ENCODE measurements around the gene JADE1.

GRCh38 chr4:128853741-128854140 lies 44.2 kb downstream of the JADE1 start:
- TF ChIP-seq ZNF687 (CRISPR knock-in tag; IDR thresholded peaks at IDR 0.05) (no peak), HOXA7 (CRISPR knock-in tag; IDR thresholded peaks at IDR 0.05) (no peak), PTBP1 (IDR thresholded peaks at IDR 0.05; ENCODE audit: low read depth, low read length, poor library complexity, severe bottlenecking) (no peak), RBM22 (optimal IDR thresholded peaks at IDR 0.05; ENCODE audit: low read length) (no peak), ZNF292 (CRISPR knock-in tag; IDR thresholded peaks at IDR 0.05; ENCODE audit: borderline replicate concordance, low read depth) (no peak), MAFK (conservative IDR thresholded peaks at IDR 0.05 in 1 of 2, IDR thresholded peaks at IDR 0.05 in 1 of 2; ENCODE audit: low read length in 2 of 2) (no peak), GATAD1 (CRISPR knock-in tag; IDR thresholded peaks at IDR 0.05) (no peak), ZMYM2 (CRISPR knock-in tag; IDR thresholded peaks at IDR 0.05) (no peak), IRF9 (CRISPR knock-in tag; IDR thresholded peaks at IDR 0.05; ENCODE audit: borderline replicate concordance) (no peak), EZH2 (conservative IDR thresholded peaks at IDR 0.05; ENCODE audit: low read depth, low read length) (no peak), CREB1 (IDR thresholded peaks at IDR 0.05) (no peak), CREB1 (CRISPR knock-in tag; IDR thresholded peaks at IDR 0.05) (no peak)
